Measurements from ENCODE around the gene EVL. TPM values are rescaled to one million over a fixed set of nuclear protein-coding genes. Genes with fewer than 3 reads are reported as not detected.

Gene EVL
- total RNA-seq, 1 donor from 2014 or later = 6.1 TPM

GRCh38 chr14:100141098-100141497, 75.9 kb downstream of the EVL start:
- no peak for FAIRE-seq
- TF ChIP-seq, protein P1, sequence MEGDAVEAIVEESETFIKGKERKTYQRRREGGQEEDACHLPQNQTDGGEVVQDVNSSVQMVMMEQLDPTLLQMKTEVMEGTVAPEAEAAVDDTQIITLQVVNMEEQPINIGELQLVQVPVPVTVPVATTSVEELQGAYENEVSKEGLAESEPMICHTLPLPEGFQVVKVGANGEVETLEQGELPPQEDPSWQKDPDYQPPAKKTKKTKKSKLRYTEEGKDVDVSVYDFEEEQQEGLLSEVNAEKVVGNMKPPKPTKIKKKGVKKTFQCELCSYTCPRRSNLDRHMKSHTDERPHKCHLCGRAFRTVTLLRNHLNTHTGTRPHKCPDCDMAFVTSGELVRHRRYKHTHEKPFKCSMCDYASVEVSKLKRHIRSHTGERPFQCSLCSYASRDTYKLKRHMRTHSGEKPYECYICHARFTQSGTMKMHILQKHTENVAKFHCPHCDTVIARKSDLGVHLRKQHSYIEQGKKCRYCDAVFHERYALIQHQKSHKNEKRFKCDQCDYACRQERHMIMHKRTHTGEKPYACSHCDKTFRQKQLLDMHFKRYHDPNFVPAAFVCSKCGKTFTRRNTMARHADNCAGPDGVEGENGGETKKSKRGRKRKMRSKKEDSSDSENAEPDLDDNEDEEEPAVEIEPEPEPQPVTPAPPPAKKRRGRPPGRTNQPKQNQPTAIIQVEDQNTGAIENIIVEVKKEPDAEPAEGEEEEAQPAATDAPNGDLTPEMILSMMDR (IDR thresholded peaks at IDR 0.05; ENCODE audit: insufficient read depth, low read length, severe bottlenecking) = no peak
- Histone ChIP-seq H3K27me3 (ENCODE audit: control insufficient read depth, insufficient read depth, low read length) (no peaks in the 10 kb centered on the region), H3K36me3 (ENCODE audit: control insufficient read depth, insufficient read depth, low read length) (no peaks in the 10 kb centered on the region), H3K4me3 (ENCODE audit: low read depth, low read length) (no peak overlapping the region)
- DNase-seq (ENCODE audit: low read depth) = no peak

DNA sequence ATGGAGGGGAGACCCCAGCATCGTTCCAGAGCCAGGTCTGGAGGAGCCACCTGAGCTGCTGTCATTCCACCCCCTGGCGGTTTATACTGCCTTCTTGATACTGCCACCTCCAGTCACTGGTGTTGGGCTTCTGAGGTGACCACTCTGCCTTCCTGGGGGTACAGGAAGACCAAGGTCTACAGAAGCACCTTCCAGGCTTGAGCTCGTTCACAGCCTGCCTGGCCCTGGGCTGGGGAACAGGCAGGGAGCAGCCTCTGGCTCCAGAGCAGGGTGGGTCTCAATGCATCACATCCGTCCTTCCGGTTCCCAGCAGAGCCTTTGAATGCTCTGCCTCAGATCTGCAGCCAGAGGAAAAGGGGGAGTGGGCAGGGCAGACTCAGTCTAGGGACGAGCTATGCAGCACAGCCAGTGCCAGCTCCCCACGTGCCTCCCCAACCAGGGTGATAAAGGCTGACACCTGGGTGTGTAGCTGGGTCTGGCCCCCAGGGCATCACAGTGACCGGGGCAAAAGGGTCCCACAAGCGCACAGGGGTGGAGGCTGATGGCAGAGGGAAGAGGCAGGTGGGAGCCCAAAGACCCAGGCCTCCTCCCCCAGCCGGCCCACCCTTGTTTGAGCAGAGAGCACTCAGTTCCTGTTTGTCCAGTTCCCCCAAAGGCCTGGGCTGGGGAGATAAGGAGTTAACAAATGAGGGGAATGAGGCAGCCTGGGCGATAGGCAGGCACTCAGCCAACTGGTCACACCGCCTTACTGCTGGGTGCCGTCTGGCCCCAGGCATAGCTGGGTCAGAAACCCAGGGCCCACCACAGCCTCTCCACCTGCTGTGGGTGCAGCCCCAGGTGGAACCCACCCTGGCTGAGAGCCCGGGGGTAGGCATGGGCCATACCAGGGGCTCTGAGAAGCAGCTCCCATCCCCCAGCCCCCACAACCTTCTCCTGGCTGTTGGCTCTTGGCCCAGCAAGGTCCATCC, 77.1 kb downstream of the EVL start:
- no peak for FAIRE-seq
- TF ChIP-seq, protein P1 (IDR thresholded peaks at IDR 0.05; ENCODE audit: insufficient read depth, low read length, severe bottlenecking) = no peak
- Histone ChIP-seq H3K36me3 (ENCODE audit: control insufficient read depth, insufficient read depth, low read length) (no peaks in the 10 kb centered on the region), H3K27me3 (ENCODE audit: control insufficient read depth, insufficient read depth, low read length) (no peaks in the 10 kb centered on the region), H3K4me3 (ENCODE audit: low read depth, low read length) (no peak overlapping the region)
- DNase-seq (ENCODE audit: low read depth) = peak; percentile 22

DNA sequence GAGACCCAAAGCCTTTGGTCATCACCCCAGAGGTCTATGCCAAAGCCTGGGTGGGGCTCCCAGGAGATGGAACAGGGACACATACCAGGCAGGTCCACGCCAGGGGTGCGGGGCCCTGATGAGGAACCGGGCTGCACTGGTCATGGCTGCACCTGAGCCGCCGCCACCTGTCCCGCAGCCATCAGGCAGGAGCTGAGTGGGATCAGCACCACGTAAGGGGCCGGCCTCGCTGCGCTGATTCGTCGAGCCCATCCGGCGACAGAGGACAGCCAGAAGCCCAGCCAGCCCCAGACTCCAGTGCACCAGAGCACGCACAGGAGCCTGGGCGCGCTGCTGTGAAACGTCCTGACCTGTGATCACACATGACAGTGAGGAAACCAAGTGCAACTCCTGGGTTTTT, 78.3 kb downstream of the EVL start:
- Histone ChIP-seq H3K27me3 (ENCODE audit: control insufficient read depth, insufficient read depth, low read length) (no peaks in the 10 kb centered on the region), H3K36me3 (ENCODE audit: control insufficient read depth, insufficient read depth, low read length) (no peaks in the 10 kb centered on the region), H3K4me3 (ENCODE audit: low read depth, low read length) (no peak overlapping the region)
- FAIRE-seq = no peak
- TF ChIP-seq, protein P1 (IDR thresholded peaks at IDR 0.05; ENCODE audit: insufficient read depth, low read length, severe bottlenecking) = no peak
- no peak for DNase-seq (ENCODE audit: low read depth)

DNA sequence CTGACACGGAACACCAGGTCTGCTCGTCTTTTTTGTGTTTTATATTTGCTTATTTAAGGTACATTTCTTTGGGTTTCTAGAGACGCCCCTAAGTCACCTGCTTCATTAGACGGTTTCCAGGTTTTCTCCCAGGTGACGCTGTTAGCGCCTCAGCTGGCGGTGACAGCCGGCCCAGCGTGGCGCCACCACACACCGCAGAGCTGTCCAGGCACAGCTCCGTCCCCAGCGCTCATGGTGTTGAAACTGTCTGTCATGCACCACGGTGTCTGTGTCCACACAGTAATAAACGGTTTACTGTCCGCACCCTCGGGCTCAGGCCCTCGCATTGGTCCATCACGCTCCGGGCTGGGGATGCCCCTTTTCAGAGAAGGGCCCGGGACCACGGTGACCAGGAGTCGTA, 78.7 kb downstream of the EVL start:
- FAIRE-seq = no peak
- Histone ChIP-seq H3K36me3 (ENCODE audit: control insufficient read depth, insufficient read depth, low read length) (no peaks in the 10 kb centered on the region), H3K27me3 (ENCODE audit: control insufficient read depth, insufficient read depth, low read length) (no peaks in the 10 kb centered on the region), H3K4me3 (ENCODE audit: low read depth, low read length) (no peak overlapping the region)
- no peak for DNase-seq (ENCODE audit: low read depth)
- TF ChIP-seq, protein P1 (IDR thresholded peaks at IDR 0.05; ENCODE audit: insufficient read depth, low read length, severe bottlenecking) = no peak

DNA sequence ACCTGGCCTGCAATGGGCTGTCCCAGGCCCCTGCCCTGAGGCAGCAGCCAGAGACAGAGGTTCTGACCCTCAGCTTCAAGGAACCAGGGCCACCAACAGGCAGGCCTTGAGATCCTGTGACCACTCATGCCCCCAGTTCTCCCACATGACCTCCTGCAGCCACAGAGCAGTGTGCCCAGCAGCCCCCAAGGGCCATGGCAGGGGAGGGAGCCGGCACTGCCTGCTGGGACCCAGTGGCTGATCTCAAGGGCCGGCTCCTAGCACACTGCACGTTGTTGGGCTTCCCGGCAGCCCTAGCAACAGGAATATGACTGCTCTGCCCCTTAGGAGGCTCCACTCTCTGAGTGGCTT, 79.4 kb downstream of the EVL start:
- DNase-seq (ENCODE audit: low read depth) (no peak), FAIRE-seq (no peak)
- no peak overlapping the region for H3K4me3 ChIP-seq (ENCODE audit: low read depth, low read length)
- TF ChIP-seq, protein P1 (IDR thresholded peaks at IDR 0.05; ENCODE audit: insufficient read depth, low read length, severe bottlenecking) = no peak
- H3K36me3 ChIP-seq (ENCODE audit: control insufficient read depth, insufficient read depth, low read length) = no peaks in the 10 kb centered on the region
- no peaks in the 10 kb centered on the region for H3K27me3 ChIP-seq (ENCODE audit: control insufficient read depth, insufficient read depth, low read length)
